Hepatocyte (in vitro differentiated cells): Measurements from ENCODE around the gene TBL1Y. TPM values are rescaled to one million over a fixed set of nuclear protein-coding genes. Genes with fewer than 3 reads are reported as not detected.

Source experiments
- DNase-seq: peaks from one replicate; pipeline ENCODE4 v3.0.0-alpha.2; 2016; ENCODE audit warnings: low spot score
- H2AFZ ChIP-seq: fragments of 200-600 bp; sonication (generic); 2 replicates; pipeline ENCODE4 v1.6.0; 2016; ENCODE audit warnings: antibody characterized with exemption, mild to moderate bottlenecking
- H3K27ac ChIP-seq: fragments of 200-600 bp; sonication (generic); 2 replicates; pipeline ENCODE4 v1.5.1; 2016; ENCODE audit warnings: mild to moderate bottlenecking
- H3K27me3 ChIP-seq: fragments of 200-600 bp; sonication (generic); 2 replicates; pipeline ENCODE4 v1.6.1; 2016
- H3K36me3 ChIP-seq: fragments of 200-600 bp; sonication (generic); replicated peaks from 2 replicates; pipeline ENCODE4 v1.5.1; 2016; ENCODE audit warnings: low read depth; ENCODE audit not compliant: insufficient read depth
- H3K4me1 ChIP-seq: fragments of 200-600 bp; sonication (generic); 2 replicates; pipeline ENCODE4 v1.5.1; 2016; ENCODE audit warnings: mild to moderate bottlenecking, moderate library complexity; ENCODE audit not compliant: insufficient read depth
- H3K4me2 ChIP-seq: fragments of 200-600 bp; sonication (generic); 2 replicates; pipeline ENCODE4 v1.6.0; 2016
- H3K4me3 ChIP-seq: fragments of 200-600 bp; sonication (generic); 2 replicates; pipeline ENCODE4 v1.5.1; 2016; ENCODE audit warnings: mild to moderate bottlenecking
- H3K79me2 ChIP-seq: fragments of 200-600 bp; sonication (generic); 2 replicates; pipeline ENCODE4 v1.6.0; 2017; ENCODE audit warnings: mild to moderate bottlenecking
- H3K9me2 ChIP-seq: fragments of 200-600 bp; sonication (generic); replicated peaks from 2 replicates; pipeline ENCODE4 v1.6.0; 2017; ENCODE audit warnings: mild to moderate bottlenecking; ENCODE audit not compliant: insufficient read depth
- H3K9me3 ChIP-seq: fragments of 200-600 bp; sonication (generic); 2 replicates; pipeline ENCODE4 v1.5.1; 2016; ENCODE audit warnings: low read depth, mild to moderate bottlenecking
- H4K20me1 ChIP-seq: fragments of 200-600 bp; sonication (generic); 2 replicates; pipeline ENCODE4 v1.6.0; 2016; ENCODE audit warnings: mild to moderate bottlenecking; ENCODE audit not compliant: insufficient read depth, poor library complexity, severe bottlenecking
- CTCF ChIP-seq: fragments of 200-600 bp; sonication (generic); IDR thresholded peaks from 2 replicates; pipeline ENCODE4 v1.5.1; 2016; ENCODE audit warnings: antibody characterized with exemption, mild to moderate bottlenecking; ENCODE audit not compliant: poor library complexity
- EZH2 ChIP-seq: fragments of 200-600 bp; sonication (generic); IDR thresholded peaks from 2 replicates; pipeline ENCODE4 v1.6.1; 2016; ENCODE audit warnings: antibody characterized with exemption, mild to moderate bottlenecking, borderline replicate concordance
- EZH2phosphoT487 ChIP-seq: fragments of 200-600 bp; sonication (generic); IDR thresholded peaks from one replicate; pipeline ENCODE4 v1.6.1; 2018; ENCODE audit warnings: antibody characterized with exemption, mild to moderate bottlenecking, low read depth, moderate library complexity; ENCODE audit not compliant: unreplicated experiment, severe bottlenecking
- WGBS: methylation state at CpG from one replicate; pipeline ENCODE4 v1.1.6; 2016; ENCODE audit warnings: low lambda C conversion rate; ENCODE audit errors: missing lambda C conversion rate; 5-methylcytosine and 5-hydroxymethylcytosine counted together
- polyA plus RNA-seq: library from polyadenylated mRNA; unstranded; fragments of >200 nt; fragmentation: Nextera tagmentation; extraction: Ambion mirVana; gene quantifications from 2 replicates; pipeline ENCODE4 v1.2.1, GENCODE V29; 2016
- total RNA-seq: library from RNA; depleted of rRNA; stranded (reverse); fragments of >200 nt; gene quantifications from 2 replicates; pipeline ENCODE4 v1.2.3, GENCODE V29; 2014

The TBL1Y gene
- total and polyA plus RNA-seq, 2 experiments from 2014 or later = not detected

- no peak overlapping the region for H3K4me2 ChIP-seq
- TF ChIP-seq EZH2phosphoT487 (no peak), EZH2 (no peak), CTCF (no peak)
- WGBS = no CpG with 5 or more reads among the region's 1 CpG
- H3K9me3 ChIP-seq = no peaks in the 10 kb centered on the region
- DNase-seq = no peak
- no peaks in the 10 kb centered on the region for H3K36me3 ChIP-seq
- H3K27ac ChIP-seq = no peak overlapping the region
- H3K4me3 ChIP-seq = no peak overlapping the region
- H3K79me2 ChIP-seq = no peaks in the 10 kb centered on the region
- H3K4me1 ChIP-seq = no peaks in the 10 kb centered on the region
- no peaks in the 10 kb centered on the region for H3K9me2 ChIP-seq
- H3K27me3 ChIP-seq = no peaks in the 10 kb centered on the region
- no peak overlapping the region for H2AFZ ChIP-seq
- no peaks in the 10 kb centered on the region for H4K20me1 ChIP-seq
These were observed 18.7 kb downstream of the TBL1Y start for GRCh38 chrY:6929237-6929636.

GRCh38 chrY:6931779-6932396 is 21.4 kb downstream of the TBL1Y start:
- no peak for DNase-seq
- Histone ChIP-seq H4K20me1 (no peaks in the 10 kb centered on the region), H3K27me3 (no peaks in the 10 kb centered on the region), H3K4me1 (no peaks in the 10 kb centered on the region), H3K27ac (no peak overlapping the region), H2AFZ (no peak overlapping the region), H3K9me3 (no peaks in the 10 kb centered on the region), H3K4me3 (no peak overlapping the region), H3K9me2 (no peaks in the 10 kb centered on the region), H3K36me3 (no peaks in the 10 kb centered on the region), H3K4me2 (no peak overlapping the region), H3K79me2 (no peaks in the 10 kb centered on the region)
- WGBS = no CpG with 5 or more reads among the region's 4 CpGs
- TF ChIP-seq EZH2 = no peak
- TF ChIP-seq CTCF = no peak
- TF ChIP-seq EZH2phosphoT487 = no peak

- Histone ChIP-seq H3K27me3 (no peaks in the 10 kb centered on the region), H3K27ac (no peak overlapping the region), H4K20me1 (no peaks in the 10 kb centered on the region), H3K4me1 (no peaks in the 10 kb centered on the region), H3K79me2 (no peaks in the 10 kb centered on the region), H3K4me3 (no peak overlapping the region), H2AFZ (no peak overlapping the region), H3K9me3 (no peaks in the 10 kb centered on the region), H3K9me2 (no peaks in the 10 kb centered on the region), H3K36me3 (no peaks in the 10 kb centered on the region), H3K4me2 (no peak overlapping the region)
- no peak for DNase-seq
- TF ChIP-seq CTCF = no peak
- no peak for TF ChIP-seq EZH2phosphoT487
- TF ChIP-seq EZH2 = no peak
- no CpG with 5 or more reads among the region's 2 CpGs for WGBS
These were observed 25.0 kb downstream of the TBL1Y start for GRCh38 chrY:6935497-6935896.
